IPS DF 19.7 (cell line): ENCODE results near the gene GARIN5A.

Experiments
- DNase-seq: peaks from one replicate; pipeline ENCODE4 v3.0.0-alpha.2; 2013; ENCODE audit warnings: low read depth, low spot score

The GARIN5A gene

DNA sequence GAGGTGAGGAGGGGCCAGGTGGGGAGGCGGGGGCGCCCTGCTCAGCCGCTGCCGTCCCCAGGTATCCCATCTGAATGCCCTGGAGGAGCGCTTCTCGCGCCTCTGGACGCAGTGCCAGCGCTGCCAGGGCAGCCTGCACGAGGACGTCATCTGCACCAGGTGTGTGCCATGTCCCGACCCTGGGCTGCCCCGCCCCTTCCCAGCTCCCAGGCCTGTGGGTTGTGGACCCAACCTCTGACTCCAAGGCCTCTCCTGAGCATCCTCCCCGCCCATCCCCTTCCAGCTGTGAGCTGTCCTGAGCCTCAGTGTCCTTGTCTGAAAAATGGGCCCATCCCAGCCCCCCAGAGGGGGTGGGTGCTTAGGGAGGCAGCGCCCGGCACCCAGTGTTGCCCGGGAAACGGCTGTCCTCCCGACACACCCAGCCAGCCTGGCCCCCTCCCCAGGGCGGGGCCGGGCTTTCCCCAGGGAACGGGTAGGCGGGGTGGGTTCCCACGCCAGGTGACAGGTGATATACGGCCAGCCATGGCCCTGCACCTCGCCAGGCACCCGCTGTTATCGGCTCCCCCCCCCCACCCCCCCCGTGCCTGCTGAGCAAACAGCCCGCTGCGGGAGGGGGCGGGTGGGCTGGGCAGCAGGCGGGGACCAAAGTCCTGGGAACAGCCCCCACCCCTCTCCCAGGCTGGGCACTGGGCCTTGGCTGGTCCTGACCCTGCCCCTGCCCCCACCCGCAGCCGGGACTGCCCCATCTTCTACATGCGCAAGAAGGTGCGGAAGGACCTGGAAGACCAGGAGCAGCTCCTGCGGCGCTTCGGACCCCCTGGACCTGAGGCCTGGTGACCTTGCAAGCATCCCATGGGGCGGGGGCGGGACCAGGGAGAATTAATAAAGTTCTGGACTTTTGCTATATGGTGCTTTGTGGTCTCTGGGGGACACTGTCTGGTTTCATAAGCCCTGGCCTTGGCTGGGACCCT, 59.3 kb downstream of the GARIN5A start:
- DNase-seq, result no peak
